SKM-1 (cell line): ENCODE measurements around the gene ZNF101.

Experiments used
- DNase-seq: peaks from one replicate; lab custom pipeline; 2025; ENCODE audit not compliant: unreplicated experiment; lab: John Stamatoyannopoulos, UW

ZNF101 gene

DNA sequence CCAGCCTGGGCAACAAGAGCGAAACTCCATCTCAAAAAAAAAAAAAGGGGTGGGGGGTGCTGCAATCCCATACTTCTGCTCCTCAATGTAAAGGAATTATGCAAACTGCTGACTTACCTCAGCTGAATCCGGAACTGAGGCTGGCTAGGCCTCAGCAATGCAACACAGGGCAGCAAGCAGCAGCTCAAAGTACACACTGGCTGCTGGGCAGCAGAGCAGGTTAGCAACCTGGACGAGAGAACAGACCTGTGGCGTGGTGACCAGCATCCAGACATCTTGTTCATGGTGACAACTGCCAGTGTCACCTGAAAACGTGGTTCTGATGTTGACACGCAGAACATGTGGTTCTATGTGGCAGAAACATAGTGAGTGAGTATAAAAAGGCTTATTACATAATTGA lies 36.2 kb downstream of the ZNF101 start:
- DNase-seq = no peak

DNA sequence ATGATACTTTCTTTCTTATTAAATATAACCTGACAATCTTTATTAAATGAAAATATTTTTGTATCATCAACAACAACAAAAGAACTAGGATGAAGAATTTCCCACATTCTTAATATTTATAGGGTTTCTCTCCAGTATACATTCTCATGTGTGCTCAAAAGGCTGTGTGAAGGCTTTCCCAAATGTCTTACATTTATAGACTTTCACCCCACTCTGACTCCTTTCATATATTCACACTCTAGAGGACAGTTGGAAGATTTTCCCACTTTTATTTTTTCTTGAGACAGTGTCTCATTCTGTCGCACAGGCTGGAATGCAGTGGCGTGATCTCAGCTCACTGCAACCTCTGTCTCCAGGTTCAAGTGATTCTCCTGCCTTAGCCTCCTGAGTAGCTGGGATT lies 41.9 kb downstream of the ZNF101 start:
- no peak for DNase-seq

- DNase-seq = no peak
These were observed 42.8 kb downstream of the ZNF101 start for GRCh38 chr19:19711306-19711933.

DNA sequence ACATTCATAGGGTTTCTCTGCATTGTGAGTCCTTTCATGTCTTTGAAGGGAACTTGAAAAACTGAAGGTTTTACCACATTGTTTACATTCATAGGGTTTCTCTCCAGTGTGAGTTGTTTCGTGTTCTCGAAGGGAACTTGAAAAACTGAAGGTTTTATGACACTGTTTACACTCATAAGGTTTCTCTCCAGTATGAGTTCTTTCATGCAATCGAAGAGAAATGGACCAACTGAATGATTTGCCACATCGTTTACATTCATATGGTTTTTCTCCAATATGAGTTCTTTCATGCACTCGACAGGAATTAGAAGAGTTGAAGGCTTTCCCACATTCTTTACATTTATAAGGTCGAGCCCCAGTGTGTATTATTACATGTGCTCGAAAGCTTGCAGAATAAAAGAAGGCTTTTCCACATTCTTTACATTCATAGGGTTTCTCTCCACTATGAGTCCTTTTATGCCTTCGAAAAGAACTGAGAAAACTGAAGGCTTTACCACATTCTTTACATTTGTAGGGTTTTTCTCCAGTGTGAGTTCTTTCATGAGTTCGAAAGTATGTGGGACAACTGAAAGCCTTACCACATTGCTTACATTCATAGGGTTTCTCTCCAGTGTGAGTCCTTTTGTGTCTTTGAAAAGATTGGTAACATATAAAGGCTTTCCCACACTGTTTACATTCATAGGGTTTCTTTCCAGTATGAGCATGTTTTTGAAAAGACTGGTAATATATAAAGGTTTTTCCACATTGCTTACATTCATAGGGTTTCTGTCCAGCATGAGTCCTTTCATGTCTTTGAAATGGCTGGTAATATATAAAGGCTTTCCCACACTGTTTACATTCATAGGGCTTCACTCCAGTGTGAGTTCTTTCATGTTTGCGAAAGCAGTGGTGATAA lies 43.5 kb downstream of the ZNF101 start:
- DNase-seq = no peak

GRCh38 chr19:19719798-19720197 lies 51.2 kb downstream of the ZNF101 start:
- no peak for DNase-seq

DNA sequence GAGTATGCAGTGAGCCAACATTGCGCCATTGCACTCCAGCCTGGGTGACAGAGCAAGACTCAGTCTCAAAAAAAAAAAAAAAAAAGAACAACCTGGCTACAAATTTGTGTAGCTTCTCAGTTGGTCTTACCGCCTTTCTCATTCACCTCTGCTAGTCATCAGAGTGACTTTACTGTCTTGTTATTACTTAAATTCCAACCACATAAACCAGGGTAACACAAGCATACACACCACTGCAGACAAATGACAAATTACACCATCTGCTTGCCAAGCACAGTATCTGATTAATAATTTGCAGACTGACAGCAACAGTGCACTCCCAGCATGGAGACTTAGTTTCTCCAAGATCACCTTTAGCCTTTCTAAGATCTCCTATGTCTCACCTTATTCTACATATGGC lies 53.3 kb downstream of the ZNF101 start:
- DNase-seq = no peak

GRCh38 chr19:19732579-19733501 lies 64.2 kb downstream of the ZNF101 start, which contains the start of gene ZNF14:
TSS of gene ZNF14 (minus strand) at chr19:19733112. CDS start at chr19:19732958, 154 bp downstream.
- DNase-seq = peak; percentile 88
